ENCODE results near the gene ITPK1.
"Not testable (repeated sequence)": the region's sequence is repeated elsewhere in the genome, so short reads cannot be mapped to it uniquely, and the experiment has no call there.

The ITPK1 gene

DNA sequence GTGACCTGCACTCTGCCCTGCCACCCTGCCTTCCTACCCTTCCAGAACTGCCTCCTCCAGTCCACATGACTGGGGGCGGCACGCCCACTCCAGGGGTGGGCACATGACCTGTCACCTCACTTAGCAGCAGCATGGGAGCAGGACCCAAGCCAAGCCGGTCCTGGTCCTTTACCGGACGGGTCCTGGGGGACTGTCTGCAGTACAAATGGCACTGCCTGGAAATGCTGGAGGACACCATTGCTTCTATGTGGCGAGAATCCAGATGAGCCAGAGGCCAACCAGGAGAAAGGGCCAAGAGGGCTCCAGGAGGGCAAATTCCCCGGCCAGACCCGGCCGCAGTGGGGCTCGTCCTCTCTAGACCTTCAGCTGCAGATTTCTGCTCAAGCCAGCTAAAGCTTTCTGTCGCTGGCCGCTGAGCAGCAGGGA lies 33.1 kb downstream of the ITPK1 start:
- DNase-seq = no peak

- DNase-seq = no peak
Observed at GRCh38 chr14:93081876-93082570, 33.7 kb downstream of the ITPK1 start.

DNA sequence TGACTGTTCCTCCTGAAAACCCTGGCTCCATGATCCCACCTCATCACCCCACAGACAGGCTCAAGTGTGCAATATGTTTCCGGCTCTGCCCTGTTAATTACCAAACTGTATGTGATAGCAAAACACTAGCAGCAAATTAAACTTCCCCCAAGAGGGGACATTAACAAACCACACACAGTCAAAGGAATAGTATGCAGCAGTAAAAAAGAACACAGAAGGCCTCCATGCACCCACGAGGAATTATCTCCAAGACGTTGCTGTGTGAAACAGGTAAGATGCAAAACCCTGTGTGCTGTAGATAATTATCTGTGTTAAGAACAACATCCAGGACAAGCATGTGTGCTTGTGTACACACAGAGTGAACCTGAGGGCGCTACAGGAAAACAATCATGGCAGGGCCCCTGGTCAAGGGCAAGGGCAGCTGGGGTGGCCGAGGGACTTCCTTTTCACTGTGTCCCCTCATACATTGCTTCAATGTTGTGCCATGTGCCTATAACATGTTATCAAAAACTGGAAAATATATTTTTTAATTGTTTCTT lies 35.8 kb downstream of the ITPK1 start:
- DNase-seq = no peak

- no peak for DNase-seq
Observed at GRCh38 chr14:93079321-93079720, 36.4 kb downstream of the ITPK1 start.

DNA sequence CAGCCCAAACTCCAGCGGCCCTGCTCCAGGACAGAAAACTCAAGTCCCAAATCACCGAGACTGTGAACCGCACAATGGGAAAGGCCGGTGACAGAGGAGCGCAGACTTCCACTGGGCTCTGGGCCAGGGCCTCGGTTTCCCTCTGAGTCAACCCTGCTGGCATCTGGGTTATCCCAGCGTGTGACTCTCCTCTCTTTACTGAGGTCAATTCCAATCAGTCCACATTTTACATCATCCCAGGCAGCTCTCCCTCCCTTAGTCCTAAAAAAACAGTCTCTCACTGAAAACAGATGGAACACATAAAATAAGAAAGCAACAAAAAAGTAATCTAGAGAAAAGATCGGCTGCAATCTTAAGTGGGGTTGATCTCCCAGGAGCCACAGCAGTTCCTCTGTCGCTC lies 36.9 kb downstream of the ITPK1 start:
- no peak for DNase-seq

DNA sequence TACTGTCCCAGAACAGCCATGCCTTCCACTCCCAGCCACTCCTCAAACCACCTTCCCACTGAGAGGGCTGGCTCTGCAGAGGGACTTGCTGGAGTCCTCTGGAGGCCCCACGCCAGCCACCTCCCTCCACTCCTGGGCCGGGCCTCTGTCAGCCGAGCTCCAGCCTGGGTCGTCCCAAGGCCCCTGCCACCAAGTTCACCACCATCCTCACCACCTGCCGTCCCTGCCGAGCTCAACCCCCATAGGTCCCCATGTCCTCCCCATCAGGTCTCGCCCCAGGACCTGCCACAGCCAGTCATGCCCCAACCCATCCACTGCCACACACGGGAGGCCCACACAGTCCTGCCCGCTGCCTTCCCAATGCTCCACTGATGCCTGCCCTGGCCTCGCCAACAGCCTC lies 39.0 kb downstream of the ITPK1 start:
- DNase-seq = no peak

- DNase-seq = no peak
Observed at GRCh38 chr14:93075891-93076290, 39.8 kb downstream of the ITPK1 start.

DNA sequence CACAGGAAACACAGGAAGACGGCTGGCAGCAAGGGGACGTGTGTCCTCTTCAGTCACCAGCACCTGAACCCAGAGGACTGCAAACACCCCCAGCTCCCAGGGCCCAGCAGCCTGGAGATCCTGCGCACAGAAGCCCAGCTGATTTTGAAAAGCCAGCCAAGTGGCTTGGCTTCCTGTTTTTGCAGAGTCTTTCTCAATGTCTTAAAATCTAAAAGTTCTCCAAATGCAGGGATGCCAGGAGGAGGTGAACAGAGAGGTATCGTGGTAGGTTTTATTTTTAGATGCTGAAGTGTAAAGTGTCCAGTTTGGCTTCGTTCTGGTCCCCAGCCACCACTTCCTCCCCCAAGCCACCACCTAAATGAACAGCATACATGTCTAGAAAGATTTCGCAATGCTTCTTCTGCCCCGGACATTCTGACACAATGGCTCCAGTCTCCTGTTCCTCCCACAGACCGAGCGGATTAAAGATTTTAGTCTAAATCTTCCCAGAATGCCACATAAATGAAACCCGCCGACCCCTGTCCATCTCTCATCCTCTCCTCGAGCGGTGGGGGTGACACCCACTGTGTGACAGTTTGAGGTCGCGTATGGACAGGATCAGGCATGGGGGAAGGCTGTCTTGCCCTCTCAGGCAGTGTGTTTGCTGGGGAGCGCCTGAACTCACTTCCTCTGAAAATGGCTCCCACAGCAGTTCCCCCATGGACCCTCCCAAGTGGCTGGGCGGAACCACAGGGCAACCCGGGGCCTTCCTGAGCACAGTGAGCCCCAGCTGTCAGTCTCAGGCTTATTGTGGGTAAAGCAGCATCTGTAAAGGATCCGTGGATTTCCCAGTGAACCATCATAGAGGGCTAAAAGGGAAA lies 41.6 kb downstream of the ITPK1 start:
- no peak for DNase-seq

DNA sequence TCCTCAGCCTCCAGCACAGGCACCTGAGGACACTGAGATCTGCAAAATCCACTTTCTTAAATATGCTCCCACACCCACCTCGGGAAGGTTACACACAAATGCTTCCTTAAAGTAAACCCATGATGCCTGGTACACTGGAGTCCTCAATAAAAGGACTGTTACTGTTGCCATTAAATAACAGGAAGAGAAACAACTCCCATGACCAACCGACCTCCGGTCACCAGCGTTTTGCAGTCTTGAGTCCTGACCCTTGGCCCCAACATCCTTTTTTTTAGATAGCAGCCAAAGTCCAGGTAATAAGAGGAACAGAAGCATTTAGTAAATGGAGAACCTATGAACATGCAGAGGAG lies 42.4 kb downstream of the ITPK1 start:
- DNase-seq = no peak

- no peak for DNase-seq
Observed at GRCh38 chr14:93072659-93073357, 42.9 kb downstream of the ITPK1 start.

GRCh38 chr14:93068711-93069110 lies 47.0 kb downstream of the ITPK1 start:
- DNase-seq = peak in 1 of 2 experiments; percentile 36

DNA sequence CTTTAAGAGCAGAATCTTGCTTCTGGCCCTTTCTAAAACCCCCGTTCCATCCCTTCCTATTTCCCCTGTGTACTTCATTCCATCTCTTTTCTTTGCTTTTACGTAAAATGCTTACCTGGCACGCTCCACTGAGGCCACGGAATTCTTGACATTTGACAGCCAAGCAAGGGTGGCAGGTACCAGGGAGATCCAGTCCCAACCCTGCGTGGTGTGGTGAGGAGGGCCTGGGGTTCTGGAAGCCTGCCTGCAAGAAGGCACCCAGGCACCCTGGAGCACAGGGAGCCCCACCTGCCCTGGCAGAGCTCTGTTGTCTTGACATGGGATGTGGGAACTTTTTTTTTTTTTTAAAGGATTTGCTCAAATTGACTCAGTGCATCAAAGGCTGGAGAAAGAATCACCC lies 48.6 kb downstream of the ITPK1 start:
- no peak for DNase-seq

- DNase-seq = no peak
Observed at GRCh38 chr14:93065272-93065730, 50.4 kb downstream of the ITPK1 start.

- no peak for DNase-seq
Observed at GRCh38 chr14:93064411-93065271, 51.1 kb downstream of the ITPK1 start.

GRCh38 chr14:93063393-93063792 lies 52.3 kb downstream of the ITPK1 start:
- DNase-seq = no peak

DNA sequence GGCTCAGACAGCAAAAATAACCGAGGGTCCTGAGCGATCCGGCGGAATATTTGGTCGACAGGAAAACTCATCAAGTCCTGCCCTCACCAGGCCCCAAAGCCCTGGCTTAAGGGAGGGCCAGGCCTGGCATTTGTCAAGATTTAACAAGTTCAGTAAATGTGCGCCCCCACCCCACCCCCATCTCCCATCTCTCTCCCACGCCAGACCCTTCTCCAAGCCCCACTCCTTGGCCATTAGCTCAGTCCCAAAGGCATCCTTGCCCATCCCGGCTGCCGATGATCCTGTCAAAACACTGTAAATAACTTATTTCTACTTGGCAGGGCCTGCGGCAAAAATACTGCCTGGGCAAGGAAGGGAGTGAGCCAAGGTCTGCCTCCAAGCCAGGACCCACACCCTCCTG lies 52.8 kb downstream of the ITPK1 start:
- no peak for DNase-seq

DNA sequence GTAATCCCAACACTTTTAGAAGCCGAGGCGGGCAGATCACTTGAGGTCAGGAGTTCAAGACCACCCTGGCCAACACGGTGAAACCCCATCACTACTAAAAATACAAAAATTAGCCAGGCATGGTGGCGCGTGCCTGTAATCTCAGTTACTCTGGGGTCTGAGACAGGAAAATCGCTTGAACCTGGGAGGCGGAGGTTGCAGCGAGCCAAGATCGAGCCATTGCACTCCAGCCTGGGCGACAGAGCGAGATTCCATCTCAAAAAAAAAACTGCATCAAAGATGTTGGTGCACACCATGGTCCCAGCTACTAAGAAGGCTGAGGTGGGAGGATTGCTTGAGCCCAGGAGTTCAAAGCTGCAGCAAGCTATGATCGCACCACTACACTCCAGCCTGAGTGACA lies 53.7 kb downstream of the ITPK1 start:
- DNase-seq = not testable (repeated sequence)

DNA sequence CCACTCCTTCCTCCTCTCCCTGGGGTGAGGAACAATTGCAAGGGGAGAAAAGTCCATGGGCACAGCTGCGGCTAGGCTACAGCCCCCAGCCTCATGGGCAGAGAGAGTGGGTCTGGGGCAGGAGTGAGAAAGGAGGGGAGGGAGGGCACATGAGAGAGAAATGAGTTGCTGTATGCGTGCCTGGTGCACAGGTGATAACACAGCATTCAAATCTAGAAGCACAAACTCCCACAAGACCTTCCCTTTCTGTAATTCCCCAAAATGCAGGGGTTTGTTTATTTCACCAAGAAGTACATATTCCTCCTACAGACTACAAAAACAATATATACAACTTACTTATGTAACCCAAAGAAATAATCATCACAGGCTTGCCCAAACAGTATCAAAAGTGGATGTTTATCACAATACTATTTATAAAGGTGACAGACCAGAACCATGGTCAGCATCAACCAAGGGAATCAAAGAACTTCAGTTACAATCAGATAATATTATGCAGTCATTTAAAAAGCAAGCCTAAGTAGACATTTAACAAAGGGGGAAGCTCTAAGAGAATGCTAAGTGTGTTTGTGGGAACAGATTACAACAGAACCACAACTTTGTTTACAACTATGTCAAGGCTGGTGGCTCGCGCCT lies 54.2 kb downstream of the ITPK1 start:
- DNase-seq = no peak

- DNase-seq = no peak
Observed at GRCh38 chr14:93060841-93061240, 54.9 kb downstream of the ITPK1 start.

DNA sequence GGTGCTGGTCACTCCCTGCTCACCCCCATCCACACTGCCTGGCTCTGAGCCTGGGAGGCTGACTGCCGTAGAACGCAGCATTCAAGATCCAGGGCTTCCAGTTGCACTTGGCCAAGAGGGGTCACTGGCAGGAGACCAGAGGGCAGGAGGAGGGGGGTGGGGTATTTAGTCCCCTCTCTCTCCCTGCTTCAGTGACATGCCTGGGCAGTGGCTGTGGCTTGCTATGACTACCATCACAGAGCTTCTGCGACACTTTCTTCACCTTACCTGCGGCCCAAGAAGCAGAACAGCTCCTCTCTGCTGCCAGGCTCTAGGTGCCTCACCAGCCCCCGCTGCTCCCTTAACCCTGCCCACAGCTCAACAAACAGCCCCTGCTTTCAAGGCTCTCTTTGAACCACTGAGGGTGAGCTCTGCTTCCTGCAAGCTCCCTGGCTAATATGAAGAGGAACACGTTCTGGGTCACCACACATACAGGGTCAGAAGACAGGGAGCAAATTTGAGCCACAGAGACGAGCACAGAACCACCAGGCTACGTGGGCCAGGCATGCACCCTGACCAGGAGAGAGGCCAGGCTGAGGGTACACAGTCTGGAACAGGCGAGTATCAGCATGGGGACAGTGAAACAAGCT lies 55.7 kb downstream of the ITPK1 start:
- DNase-seq = no peak

DNA sequence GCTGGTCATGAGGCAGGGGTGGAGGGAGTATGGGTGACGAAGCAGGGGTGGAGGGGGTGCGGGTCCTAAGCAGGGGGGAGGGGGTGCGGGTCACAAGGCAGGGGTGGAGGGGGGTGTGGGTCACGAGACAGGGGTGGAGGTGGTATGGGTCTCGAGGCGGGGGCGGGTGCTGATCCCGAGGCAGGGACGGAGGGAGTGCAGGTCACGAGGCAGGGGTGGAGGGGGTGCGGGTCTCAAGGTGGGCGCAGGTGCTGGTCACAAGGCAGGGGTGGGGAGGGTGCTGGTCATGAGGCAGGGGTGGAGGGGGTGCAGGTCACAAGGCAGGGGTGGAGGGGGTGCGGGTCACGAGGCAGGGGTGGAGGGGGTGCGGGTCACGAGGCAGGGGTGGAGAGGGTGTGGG lies 56.5 kb downstream of the ITPK1 start:
- DNase-seq = no peak

Data from cerebellar nuclear complex (tissue), 1 donor.